GM19468 (cell line): ENCODE results near the gene RNF215.
"Not testable (repeated sequence)": the region's sequence is repeated elsewhere in the genome, so short reads cannot be mapped to it uniquely, and the experiment has no call there.

Experiments
- ATAC-seq: cut with Tn5 transposase; IDR thresholded peaks from one replicate; pipeline ENCODE4 v1.9.1; 2021; ENCODE audit warnings: mild to moderate bottlenecking, moderate library complexity, moderate number of reproducible peaks; ENCODE audit not compliant: unreplicated experiment; ENCODE audit errors: extremely low read depth

RNF215 gene

DNA sequence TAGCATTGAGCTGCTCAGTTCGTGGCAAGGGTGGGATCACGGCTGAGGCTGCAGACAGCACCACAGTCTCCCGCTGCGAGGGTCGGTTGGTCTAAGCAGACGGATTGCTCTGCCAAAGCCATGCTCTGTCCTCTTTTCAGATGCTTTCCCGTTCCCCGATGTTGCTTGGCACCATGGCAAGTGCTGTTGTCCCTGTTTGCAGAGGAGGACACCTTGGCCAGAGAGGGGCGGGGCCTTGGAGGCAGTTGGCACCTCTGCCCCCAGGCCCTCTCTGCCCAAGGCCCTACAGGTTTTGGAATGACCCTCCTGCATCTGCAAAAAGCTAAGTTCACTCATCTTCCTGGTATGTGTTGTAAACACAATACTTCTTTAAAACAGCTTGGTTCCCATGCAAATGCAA, 18.8 kb downstream of the RNF215 start:
- ATAC-seq, result no peak

DNA sequence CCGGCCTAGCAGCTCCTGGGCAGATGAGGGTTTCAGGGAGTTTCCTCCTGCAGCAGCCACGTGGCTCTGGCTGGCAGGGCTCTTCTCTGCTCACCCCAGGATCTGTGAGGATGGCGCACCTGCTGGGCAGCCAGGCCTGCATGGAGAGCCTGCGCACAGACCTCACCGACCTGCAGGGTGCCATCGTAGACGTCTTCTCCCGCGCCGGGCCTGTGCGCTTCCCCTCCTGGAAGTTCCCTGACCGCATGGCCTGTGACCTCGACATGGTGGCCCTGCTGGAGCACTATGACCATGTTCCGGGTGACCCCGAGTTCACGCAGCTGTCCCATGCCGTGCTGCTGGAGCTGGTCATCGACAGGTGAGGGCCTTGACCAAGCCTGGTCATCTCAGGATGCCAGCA, 21.3 kb downstream of the RNF215 start:
- ATAC-seq, result no peak

DNA sequence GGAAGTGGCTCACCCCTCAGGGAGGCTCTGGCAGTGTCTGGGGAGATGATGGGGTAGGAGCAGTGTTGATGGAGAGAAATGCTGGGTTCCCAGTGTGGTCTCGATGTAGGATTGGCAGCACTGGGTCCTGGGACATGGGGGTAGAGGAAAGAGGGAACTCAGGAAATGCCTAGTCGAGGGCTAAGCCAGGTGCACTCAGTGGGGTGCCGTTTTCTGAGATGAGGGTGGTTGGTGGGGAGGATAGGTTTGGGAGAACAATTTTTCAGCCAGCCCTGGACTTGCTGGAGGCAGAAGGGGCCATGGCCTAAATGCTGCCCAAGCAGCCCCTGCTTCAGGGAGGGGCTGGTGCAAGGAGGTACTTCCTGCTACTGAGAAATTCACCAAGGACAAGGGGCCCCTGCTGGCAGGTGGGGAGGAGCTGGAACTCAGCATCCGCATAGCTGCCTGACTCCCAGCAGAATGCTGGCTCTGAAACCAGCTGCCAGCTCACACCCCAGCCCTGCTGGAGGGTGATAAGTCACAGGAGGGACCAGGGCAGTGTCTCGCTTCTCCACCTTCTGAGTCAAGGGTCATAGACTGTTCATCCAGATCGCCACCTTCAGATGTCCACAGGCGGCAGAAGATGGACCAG, 24.4 kb downstream of the RNF215 start:
- ATAC-seq, result no peak

DNA sequence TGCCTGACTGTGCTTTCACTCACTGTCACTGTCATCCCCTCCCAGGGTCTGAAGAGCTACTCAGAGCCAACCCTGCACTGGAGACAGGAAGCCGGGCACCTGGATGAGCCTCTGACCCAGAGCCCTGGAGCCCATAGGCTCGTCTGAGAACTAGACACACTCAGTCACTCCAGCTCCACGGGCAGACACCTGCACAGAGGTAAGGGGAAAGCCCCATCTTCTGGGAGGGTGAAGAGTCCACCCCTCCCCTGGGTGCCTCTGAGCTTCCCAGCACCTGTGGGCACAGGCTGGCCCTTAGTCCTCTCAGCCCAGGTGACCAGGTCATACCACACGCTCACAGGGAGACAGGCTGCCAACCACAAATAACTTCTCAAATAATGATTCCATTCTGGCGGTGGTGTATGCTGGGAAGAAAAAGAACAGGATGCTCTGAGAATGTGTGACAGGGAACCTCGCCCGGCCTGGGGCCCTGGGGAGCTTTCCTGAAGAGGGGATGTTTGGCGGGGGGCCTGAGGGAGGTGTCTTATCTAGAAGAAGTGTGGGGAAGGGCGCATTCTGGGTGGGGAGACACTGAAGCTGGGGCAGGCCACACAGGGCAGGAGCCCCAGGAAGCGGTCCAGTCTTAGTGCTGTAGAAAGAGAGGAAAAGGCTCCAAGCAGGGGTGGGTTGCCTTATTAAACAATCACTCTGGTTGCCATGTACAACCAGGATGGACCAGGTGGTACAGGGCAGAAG, 25.1 kb downstream of the RNF215 start:
- no peak for ATAC-seq

DNA sequence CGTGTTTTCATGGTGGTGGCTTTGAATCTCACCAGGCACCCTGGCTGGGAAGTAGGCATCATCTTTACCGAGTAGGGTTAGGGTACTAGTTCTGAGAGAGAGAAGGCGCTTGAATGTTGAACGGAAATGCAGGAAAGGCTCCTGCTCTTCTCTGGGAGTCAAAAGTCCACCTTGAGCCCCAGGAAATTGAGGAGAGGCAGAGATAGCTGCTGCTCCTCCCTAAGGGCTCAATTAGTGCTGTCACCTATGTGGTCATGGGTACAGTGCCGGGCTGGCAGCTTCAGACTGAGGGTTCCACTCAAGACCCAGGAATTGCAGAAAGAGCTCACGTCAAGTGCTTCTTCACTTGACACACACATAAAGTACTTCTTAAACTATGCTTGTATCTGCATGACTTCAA, 28.7 kb downstream of the RNF215 start:
- no peak for ATAC-seq

DNA sequence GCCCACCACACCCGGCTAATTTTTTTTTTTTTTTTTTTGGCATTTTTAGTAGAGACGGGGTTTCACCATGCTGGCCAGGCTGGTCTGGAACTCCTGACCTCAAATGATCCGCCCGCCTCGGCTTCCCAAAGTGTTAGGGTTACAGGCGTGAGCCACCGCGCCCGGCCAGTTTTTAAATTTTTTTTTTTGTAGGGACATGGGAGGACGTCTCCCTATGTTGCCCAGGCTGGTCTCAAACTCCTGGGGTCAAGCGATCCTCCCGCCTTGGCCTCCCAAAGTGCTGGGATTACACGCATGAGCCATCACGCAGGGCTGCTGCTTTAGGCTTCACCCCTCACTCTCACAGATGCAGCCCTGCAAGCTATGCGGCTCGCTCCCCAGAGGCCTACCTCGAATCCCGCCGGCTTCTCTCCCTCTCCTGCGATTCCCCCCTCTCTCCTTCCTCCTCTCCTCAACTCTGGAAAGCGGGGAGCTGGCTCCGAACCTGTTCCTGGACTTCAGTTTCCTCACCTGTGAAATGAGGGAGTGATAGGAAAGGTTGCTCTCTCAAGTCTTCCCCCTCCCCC, 29.5 kb downstream of the RNF215 start:
- no peak for ATAC-seq

DNA sequence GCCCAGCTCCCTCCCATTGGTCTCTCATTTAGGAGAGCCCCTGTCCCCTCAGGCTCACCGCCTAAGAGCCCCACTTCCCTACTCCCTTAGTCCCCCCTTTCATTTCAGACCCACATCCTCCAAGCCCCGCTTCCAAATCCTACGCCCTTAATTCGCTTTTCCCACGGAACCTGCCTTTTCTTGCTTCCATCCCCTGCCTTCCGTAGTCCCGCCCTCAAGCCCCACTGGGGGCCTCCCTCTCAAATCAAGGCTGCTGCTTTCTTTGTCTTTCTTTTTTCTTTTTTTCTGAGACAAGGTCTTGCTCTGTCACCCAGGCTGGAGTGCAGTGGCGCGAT, 30.0 kb downstream of the RNF215 start:
- ATAC-seq, result no peak

DNA sequence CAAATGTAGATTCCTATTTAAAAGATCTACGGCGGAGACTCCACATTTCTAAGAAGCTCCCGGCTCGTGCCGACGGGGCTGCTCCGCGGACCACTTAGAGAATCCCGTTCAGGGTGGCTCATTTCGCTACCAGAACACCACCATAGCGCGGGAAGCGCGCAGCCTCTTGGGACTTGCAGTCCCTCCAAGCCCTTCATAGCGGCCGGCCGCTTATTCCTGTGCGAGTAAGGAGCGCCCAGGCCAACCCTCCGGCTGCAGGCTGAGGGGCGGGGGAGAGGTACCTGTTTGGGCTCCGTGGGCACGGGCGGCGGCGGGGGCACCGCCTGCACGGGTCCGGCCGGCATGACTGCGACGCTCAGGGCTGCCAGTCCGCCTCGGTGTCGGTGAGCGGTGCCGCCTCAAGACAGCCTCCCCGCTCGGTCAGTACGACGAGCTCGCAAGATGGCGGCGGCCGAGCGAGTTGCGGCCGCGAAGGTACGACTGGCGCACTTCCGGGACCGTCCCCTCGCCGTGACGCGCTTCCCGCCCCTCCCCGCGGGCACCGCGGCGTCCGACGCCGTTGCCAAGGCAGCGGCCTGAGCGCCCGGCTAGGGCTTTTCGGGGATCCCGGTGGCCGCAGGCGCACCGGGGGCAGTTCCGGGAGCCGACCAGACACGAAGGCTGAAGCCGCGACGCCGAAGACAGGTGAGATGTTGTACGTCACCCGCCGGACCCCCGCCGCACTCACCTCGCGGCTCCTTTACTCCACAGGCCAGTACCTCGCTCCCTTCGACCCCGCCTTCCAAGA, 30.6 kb downstream of the RNF215 start, which contains the start of the genes CCDC157 and SF3A1:
Gene CCDC157, plus strand, starts transcription at position 559 of the 787 bp plus-strand sequence. CDS start 8,994 bp downstream, outside the sequence.
Gene SF3A1, minus strand, starts transcription at position 446 of the 787 bp plus-strand sequence. Its CDS starts 102 bp downstream, at position 344.
- ATAC-seq, result peak; percentile 76

DNA sequence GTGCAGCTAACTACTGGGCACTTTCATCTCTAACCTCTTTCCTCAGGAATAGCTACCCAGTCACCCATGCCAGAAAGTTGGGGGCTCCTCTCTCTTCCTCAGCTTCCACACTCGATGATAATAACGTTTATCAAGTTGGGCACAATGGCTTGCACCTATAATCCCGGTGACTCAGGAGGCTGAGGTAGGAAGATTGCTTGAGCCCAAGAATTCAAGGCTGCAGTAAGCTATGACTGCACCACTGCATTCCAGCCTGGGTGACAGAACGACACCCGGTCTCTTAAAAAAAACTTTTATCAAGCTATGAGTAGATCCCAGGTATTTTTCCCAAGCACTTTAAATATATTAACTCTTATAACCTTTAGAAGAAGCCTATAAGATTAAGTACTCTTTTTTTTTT, 32.6 kb downstream of the RNF215 start:
- no peak for ATAC-seq

DNA sequence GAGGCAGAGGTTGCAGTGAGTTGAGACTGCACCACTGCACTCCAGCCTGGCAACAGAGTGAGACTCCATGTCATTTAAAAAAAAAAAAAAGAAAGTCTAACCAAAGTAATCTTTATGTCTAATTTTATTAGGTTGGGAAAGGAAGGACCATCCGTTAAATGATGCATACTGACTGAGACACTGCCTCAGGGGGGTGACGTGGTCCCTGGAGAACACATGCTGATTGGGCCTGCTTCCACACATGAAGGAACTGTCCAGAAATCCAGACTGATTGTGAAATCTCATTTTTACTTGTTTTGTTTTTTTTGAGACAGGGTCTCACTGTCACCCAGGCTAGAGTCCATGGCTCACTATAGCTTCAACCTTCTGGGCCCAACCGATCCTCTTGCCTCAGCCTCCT, 36.0 kb downstream of the RNF215 start:
- ATAC-seq, result no peak

DNA sequence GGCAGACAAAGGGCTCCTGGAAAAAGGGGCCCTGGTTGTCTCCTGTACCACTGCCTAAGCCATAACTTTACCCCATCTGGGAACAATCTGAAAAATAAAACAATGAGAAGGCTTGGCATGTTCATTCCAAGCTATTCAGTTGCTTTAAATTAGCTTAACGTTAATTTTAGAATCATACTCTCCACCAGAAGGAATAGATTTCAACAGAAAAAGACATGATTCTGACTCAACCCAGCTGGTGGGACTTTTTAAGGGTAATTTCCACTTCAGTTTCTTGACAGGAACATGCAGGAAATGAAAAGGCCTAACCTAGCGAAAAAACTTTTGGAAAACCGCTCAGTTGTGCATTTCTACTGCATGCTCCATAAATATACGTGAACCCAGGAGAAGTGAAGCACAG, 38.4 kb downstream of the RNF215 start:
- ATAC-seq, result no peak

DNA sequence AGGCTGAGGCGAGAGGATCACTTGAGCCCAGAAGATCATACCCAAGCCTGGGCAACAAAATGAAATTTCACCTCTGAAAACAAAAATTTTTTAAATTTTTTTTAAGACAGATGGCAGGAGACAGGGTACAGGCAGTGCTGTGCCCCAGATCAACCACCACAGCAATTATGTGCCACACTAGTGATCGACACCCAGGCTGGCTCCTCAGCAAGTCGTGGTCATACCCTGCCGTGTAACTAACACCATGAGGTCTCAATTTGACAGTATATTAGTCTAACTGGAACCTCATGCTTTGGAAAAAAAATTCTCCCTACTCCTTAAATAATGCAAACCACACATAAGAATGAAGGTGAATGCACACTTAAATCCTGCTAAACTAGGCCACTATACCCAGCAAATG, 38.8 kb downstream of the RNF215 start:
- ATAC-seq, result no peak

DNA sequence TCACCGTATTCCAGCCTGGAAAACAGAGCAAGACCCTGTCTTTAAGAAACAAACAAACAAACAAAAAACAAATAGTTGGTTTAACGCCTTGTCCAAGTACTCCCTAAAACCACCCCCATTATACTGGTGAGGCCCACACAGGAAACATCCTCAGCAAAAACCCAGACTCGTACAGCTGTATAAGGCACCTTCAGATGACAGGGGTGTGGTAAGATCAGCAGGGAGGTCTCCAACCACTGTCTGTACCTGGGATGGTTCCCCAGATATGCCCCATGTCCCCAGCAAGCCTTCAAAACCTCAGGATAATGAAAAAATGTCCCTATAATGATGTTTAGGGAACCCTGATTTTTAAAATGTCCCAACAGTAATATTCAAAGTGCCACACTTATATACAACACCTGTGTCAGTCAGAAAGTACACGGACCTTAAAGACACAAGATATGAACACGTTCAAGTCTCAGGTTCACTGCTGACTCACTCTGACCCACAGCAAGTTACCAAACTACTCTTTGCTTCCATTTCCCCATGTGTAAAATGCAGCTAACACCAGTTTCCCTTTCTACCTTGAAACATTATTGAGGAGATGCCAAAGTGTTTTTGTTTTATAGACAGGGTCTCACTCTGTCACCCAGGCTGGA, 39.8 kb downstream of the RNF215 start:
- ATAC-seq, result no peak

DNA sequence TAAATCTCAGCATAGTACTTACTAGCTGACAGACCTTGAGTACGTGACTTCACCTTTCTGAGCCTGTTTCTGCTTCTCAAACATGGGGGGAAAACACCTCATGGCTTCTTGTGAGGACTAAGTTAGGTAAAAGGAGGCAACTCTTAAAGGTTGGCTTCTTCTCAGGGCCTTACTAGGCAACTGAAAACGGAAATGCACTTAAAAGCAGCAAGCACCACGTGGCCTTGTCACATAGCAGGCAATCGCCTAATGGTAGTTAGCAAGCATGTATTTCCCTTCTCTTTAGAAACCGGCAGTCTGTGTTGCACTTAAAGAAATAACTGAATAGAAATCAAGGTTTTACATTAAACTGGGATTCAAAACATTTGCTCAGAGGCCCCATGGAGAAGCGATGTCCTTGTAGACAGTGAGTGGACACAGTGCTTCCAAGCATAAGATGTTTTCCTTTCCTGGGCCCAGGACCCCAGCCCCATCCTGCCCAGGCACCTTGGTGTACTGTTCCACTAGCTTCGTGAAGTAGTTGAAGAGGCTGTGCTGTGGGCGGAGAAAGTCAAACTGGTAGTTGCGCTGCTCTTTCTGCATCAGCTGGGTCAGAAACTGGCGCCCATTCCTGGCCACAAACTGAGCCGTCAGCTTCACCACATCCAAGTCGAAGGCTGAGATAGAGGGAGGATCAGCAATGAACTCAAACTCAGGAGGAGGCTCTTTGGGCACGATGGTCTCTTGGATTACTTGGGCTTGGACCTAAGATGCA, 42.6 kb downstream of the RNF215 start:
- no peak for ATAC-seq

DNA sequence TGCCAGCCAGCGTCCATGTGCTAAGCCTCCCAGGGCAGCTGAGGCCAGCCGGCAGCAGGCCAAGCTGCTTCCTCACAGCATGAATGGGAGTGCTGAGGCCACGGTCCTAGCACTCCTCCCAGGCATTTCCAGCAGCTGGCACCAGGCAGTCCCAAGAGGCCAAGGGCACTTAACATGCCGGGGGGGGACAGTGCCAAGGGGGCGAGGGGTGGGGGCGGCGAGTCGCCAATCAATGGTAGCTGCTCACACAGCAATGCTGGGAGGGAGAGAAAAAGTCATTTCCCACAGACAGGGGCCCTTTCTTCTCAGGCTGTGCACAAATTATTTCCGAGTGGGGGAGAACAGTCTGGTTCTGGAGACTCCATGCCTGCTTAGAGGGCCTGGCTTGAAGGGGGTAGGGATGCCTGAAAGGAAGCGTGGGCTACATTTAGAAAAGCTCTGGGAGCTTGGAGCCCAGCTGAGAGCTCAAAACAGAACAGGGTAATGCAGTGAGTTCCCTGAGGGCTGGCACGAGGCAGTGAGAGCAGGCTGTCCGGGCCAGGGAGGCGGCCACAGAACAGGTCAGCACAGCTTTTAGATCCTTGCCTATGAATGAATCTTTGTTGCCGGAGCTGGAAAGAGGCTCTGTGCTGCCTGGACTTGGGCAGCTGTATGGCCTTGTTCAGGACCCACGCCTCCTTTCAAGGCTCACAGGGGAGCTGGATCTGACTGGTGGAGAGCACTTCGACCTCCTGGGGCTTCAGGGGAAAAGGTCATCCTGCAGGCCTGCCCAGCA, 46.1 kb downstream of the RNF215 start:
- ATAC-seq, result no peak

DNA sequence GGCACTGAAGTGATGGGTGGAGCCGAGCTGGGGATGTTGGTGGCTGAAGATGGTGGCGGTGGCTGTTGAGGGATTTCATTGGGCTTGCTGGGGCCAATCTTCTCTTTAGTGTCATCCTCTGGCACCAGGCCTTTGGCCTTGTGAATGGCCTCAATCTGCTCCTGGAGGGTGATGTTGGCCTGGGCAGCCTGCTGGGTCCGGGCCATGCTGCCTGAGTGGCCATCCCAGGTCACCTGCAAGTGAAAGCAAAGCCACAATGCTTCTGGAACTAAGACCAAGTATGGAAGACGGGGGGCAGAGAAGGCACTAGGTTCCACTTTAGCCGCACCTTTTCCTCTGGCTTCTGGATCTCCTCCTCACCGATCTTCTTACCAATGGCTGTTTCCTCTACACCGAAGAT, 48.4 kb downstream of the RNF215 start:
- no peak for ATAC-seq

DNA sequence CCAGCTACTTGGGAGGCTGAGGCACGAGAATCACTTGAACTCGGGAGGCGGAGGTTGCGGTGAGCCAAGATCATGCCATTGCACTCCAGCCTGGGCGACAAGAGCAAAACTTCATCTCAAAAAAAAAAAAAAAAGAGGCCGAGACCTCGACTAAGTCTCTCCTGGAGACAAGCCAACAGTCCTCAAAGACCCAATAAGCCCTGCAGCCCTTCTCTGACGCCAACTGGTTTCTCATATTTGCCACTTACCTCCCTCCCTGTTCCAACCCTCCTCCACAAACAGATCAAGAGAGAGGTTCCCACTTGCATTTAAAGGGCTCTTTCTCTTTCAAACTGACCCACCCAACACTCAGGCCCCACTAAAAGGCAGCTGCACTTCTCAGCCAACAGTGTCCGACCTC, 48.9 kb downstream of the RNF215 start:
- not testable (repeated sequence) for ATAC-seq

DNA sequence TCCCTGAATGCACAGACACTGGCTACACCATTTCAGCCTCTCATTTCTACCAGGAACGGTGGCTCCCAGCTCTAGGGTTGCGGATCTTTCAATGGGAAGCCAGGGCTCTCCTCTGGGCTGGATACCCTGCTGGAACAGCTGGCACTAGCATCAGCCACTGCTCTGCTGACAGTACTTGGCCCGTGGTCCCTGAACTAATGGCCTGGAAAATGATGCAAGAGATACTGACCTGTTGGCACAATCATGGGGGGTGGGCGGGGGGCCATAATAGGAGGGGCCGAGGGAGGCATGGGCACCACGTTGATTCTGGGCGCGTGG, 49.8 kb downstream of the RNF215 start:
- no peak for ATAC-seq
